Motor neuron (in vitro differentiated cells): ENCODE data around the gene ASNSD1. TPM values are rescaled to one million over a fixed set of nuclear protein-coding genes. Genes with fewer than 3 reads are reported as not detected.
"Not testable (repeated sequence)": the region's sequence is repeated elsewhere in the genome, so short reads cannot be mapped to it uniquely, and the experiment has no call there.

Experiments
- ATAC-seq, 8 experiments: fragments of 200-7000 bp; cut with Tn5 transposase; replicated peaks in 6 of 8; 2 replicates each; pipeline ENCODE4 v1.8.0; 2021; ENCODE audit warnings: mild to moderate bottlenecking in 8 of 8, moderate library complexity in 8 of 8
- H3K27ac ChIP-seq, 2 donors: fragments of 250-450 bp; sonication (Bioruptor Pico); 2 replicates each; pipeline ENCODE4 v1.9.0; 2021; ENCODE audit warnings: antibody characterized with exemption in 2 of 2, mild to moderate bottlenecking in 2 of 2, moderate library complexity in 1 of 2
- H3K4me1 ChIP-seq, 2 donors: fragments of 250-450 bp; sonication (Bioruptor Pico); replicated peaks in 1 of 2; 2 replicates each; pipeline ENCODE4 v1.6.1; 2021; ENCODE audit warnings: antibody characterized with exemption in 2 of 2, mild to moderate bottlenecking in 2 of 2, moderate library complexity in 1 of 2
- H3K4me3 ChIP-seq, 5 donors: fragments of 250-450 bp; sonication (Bioruptor Pico); 2 replicates each; pipeline ENCODE4 v1.9.0; 2021; ENCODE audit warnings: antibody characterized with exemption in 5 of 5, mild to moderate bottlenecking in 5 of 5, moderate library complexity in 4 of 5
- WGBS, 10 experiments: fragments of 450-650 bp; shearing (Covaris generic); methylation state at CpG; one replicate each; pipeline ENCODE4 v1.0.0; 2022; 5-methylcytosine and 5-hydroxymethylcytosine counted together
- in situ Hi-C, 9 experiments: fragments of 400-800 bp; cut with MboI; loops; one replicate each; pipeline ENCODE4 v1.15.0; 2021; ENCODE audit warnings: low sequenced_read_pairs in 9 of 9, low pct_unique_long_range_greater_than_20kb in 2 of 9; ENCODE audit not compliant: unreplicated experiment in 9 of 9
- total RNA-seq, 8 experiments: library from RNA; unstranded; fragments of 300-600 nt; gene quantifications; 2 replicates each; pipeline versions ENCODE4 v1.2.3 to v1.2.4, GENCODE V29; 2022

Gene ASNSD1
- total RNA-seq, 8 experiments from 2014 or later = 36.5 to 63.7 (median 50.0) TPM

GRCh38 chr2:189629531-189630453 lies 31.5 kb upstream of the ASNSD1 start:
- in situ Hi-C loops = no loop called here
- peak in 1 of 8 experiments; percentile 44 for ATAC-seq
- H3K27ac ChIP-seq = no peak overlapping the region
- no peak overlapping the region for H3K4me3 ChIP-seq
- H3K4me1 ChIP-seq = no peaks in the 10 kb centered on the region
- 24 to 89% (median 77%) methylated on average over 2 to 10 of the region's 10 CpGs for WGBS, 10 experiments

- in situ Hi-C loops = no loop called here
- no peak for ATAC-seq
- Histone ChIP-seq H3K27ac (no peak overlapping the region), H3K4me3 (no peak overlapping the region), H3K4me1 (no peaks in the 10 kb centered on the region)
- WGBS, 10 experiments = 40 to 91% (median 84%) methylated on average over 1 to 4 of the region's 4 CpGs; no CpG with 5 or more reads in 1 of the 10 experiments
These were observed 29.4 kb upstream of the ASNSD1 start for GRCh38 chr2:189631849-189632248.

- WGBS, 10 experiments = 0 to 86% (median 68%) methylated on average over 1 to 4 of the region's 5 CpGs; no CpG with 5 or more reads in 2 of the 10 experiments
- in situ Hi-C loops = no loop called here
- Histone ChIP-seq H3K4me3 (no peak overlapping the region), H3K27ac (no peak overlapping the region), H3K4me1 (no peaks in the 10 kb centered on the region)
- ATAC-seq = no peak
These were observed 27.9 kb upstream of the ASNSD1 start for GRCh38 chr2:189633392-189633811.

- in situ Hi-C loops = no loop called here
- 40 to 86% (median 80%) methylated on average over 1 to 2 of the region's 2 CpGs; no CpG with 5 or more reads in 1 of the 10 experiments for WGBS, 10 experiments
These were observed 25.9 kb upstream of the ASNSD1 start for GRCh38 chr2:189635353-189635752.

GRCh38 chr2:189638301-189639006 lies 22.8 kb upstream of the ASNSD1 start:
- H3K4me1 ChIP-seq = no peaks in the 10 kb centered on the region
- no peak overlapping the region for H3K4me3 ChIP-seq
- 50 to 100% (median 86%) methylated on average over 1 to 4 of the region's 4 CpGs for WGBS, 10 experiments
- ATAC-seq = peak in 1 of 8 experiments; percentile 68
- H3K27ac ChIP-seq = no peak overlapping the region
- in situ Hi-C loops = no loop called here

More at GRCh38 chr2:189635353-189635752, 25.9 kb upstream of the ASNSD1 start:
- no peak for ATAC-seq
- no peak overlapping the region for H3K27ac ChIP-seq
- no peak overlapping the region for H3K4me3 ChIP-seq
- H3K4me1 ChIP-seq = no peaks in the 10 kb centered on the region

- WGBS, 10 experiments = 50 to 100% (median 83%) methylated on average over 1 to 3 of the region's 3 CpGs; no CpG with 5 or more reads in 3 of the 10 experiments
- ATAC-seq = no peak
- in situ Hi-C loops = no loop called here
- Histone ChIP-seq H3K4me1 (no peaks in the 10 kb centered on the region), H3K27ac (no peak overlapping the region), H3K4me3 (no peak overlapping the region)
These were observed 22.2 kb upstream of the ASNSD1 start for GRCh38 chr2:189639007-189639609.

GRCh38 chr2:189641002-189641401 lies 20.3 kb upstream of the ASNSD1 start:
- in situ Hi-C loops = no loop called here
- ATAC-seq = no peak
- Histone ChIP-seq H3K4me1 (no peaks in the 10 kb centered on the region), H3K27ac (no peak overlapping the region), H3K4me3 (no peak overlapping the region)
- 0 to 73% (median 64%) methylated on average over 1 of the region's 1 CpG; no CpG with 5 or more reads in 1 of the 10 experiments for WGBS, 10 experiments

- in situ Hi-C loops = no loop called here
- WGBS, 10 experiments = 80 to 100% (median 91%) methylated on average over 1 to 2 of the region's 2 CpGs
These were observed 19.7 kb upstream of the ASNSD1 start for GRCh38 chr2:189641590-189641989.

GRCh38 chr2:189646521-189646920 lies 14.7 kb upstream of the ASNSD1 start:
- H3K4me3 ChIP-seq = no peak overlapping the region
- in situ Hi-C loops = no loop called here
- ATAC-seq = no peak
- H3K4me1 ChIP-seq = no peaks in the 10 kb centered on the region
- H3K27ac ChIP-seq = no peak overlapping the region

More at GRCh38 chr2:189641590-189641989, 19.7 kb upstream of the ASNSD1 start:
- no peaks in the 10 kb centered on the region for H3K4me1 ChIP-seq
- H3K27ac ChIP-seq = no peak overlapping the region
- no peak for ATAC-seq
- H3K4me3 ChIP-seq = no peak overlapping the region

- 31 to 87% (median 59%) methylated on average over 1 of the region's 1 CpG for WGBS, 10 experiments
- no peak overlapping the region for H3K27ac ChIP-seq
- no peak for ATAC-seq
- no peak overlapping the region for H3K4me3 ChIP-seq
- no peaks in the 10 kb centered on the region for H3K4me1 ChIP-seq
- in situ Hi-C loops = no loop called here
These were observed 12.3 kb upstream of the ASNSD1 start for GRCh38 chr2:189648846-189649509.

- no peaks in the 10 kb centered on the region for H3K4me1 ChIP-seq
- in situ Hi-C loops = no loop called here
- H3K4me3 ChIP-seq = no peak overlapping the region
- no peak for ATAC-seq
- no peak overlapping the region for H3K27ac ChIP-seq
These were observed 10.0 kb upstream of the ASNSD1 start for GRCh38 chr2:189651284-189651683.

- H3K4me1 ChIP-seq, H3K4me3 ChIP-seq, H3K27ac ChIP-seq, ATAC-seq, in situ Hi-C loops: not testable (repeated sequence)
- WGBS, 10 experiments = no CpG with 5 or more reads among the region's 29 CpGs
These were observed 7.8 kb upstream of the ASNSD1 start for GRCh38 chr2:189653464-189653863.

GRCh38 chr2:189654641-189655040 lies 6.6 kb upstream of the ASNSD1 start:
- H3K27ac ChIP-seq = no peak overlapping the region
- in situ Hi-C loops = no loop called here
- ATAC-seq = no peak
- no peak overlapping the region for H3K4me3 ChIP-seq
- no peaks in the 10 kb centered on the region for H3K4me1 ChIP-seq
- 30 to 100% (median 86%) methylated on average over 2 to 3 of the region's 3 CpGs for WGBS, 10 experiments
